HG02970 (cell line): ENCODE data around the gene HK3.

Experiments used
- ATAC-seq: cut with Tn5 transposase; IDR thresholded peaks from one replicate; pipeline ENCODE4 v1.9.1; 2021; ENCODE audit warnings: mild to moderate bottlenecking, moderate library complexity, moderate number of reproducible peaks; ENCODE audit not compliant: unreplicated experiment, low FRiP score

Gene HK3

GRCh38 chr5:176854164-176854563 is 45.0 kb downstream of the HK3 start:
- ATAC-seq, result no peak

GRCh38 chr5:176853151-176853778 is 45.9 kb downstream of the HK3 start:
- ATAC-seq, result no peak

GRCh38 chr5:176851871-176852658 is 47.1 kb downstream of the HK3 start:
- no peak for ATAC-seq

GRCh38 chr5:176851380-176851779 is 47.8 kb downstream of the HK3 start:
- ATAC-seq, result no peak

- ATAC-seq, result no peak
Measured at GRCh38 chr5:176850371-176851245, 48.5 kb downstream of the HK3 start.

- ATAC-seq, result no peak
Measured at GRCh38 chr5:176849611-176850227, 49.4 kb downstream of the HK3 start.

GRCh38 chr5:176848651-176849050 is 50.5 kb downstream of the HK3 start:
- ATAC-seq, result no peak

- no peak for ATAC-seq
Measured at GRCh38 chr5:176847726-176848290, 51.3 kb downstream of the HK3 start.

GRCh38 chr5:176847148-176847547 is 52.0 kb downstream of the HK3 start:
- ATAC-seq, result no peak

GRCh38 chr5:176846335-176847140 is 52.6 kb downstream of the HK3 start:
- ATAC-seq, result no peak

GRCh38 chr5:176845392-176845713 is 53.8 kb downstream of the HK3 start:
- ATAC-seq, result no peak

- no peak for ATAC-seq
Measured at GRCh38 chr5:176844706-176845391, 54.3 kb downstream of the HK3 start.

GRCh38 chr5:176844281-176844680 is 54.9 kb downstream of the HK3 start:
- no peak for ATAC-seq

- ATAC-seq, result no peak
Measured at GRCh38 chr5:176843673-176844072, 55.5 kb downstream of the HK3 start.

GRCh38 chr5:176837707-176838115 is 61.4 kb downstream of the HK3 start:
- ATAC-seq, result no peak

- no peak for ATAC-seq
Measured at GRCh38 chr5:176836811-176837706, 62.1 kb downstream of the HK3 start.

- no peak for ATAC-seq
Measured at GRCh38 chr5:176835918-176836317, 63.2 kb downstream of the HK3 start.

- ATAC-seq, result no peak
Measured at GRCh38 chr5:176833286-176833685, 65.9 kb downstream of the HK3 start.
